GM15510 (cell line): ENCODE measurements around the gene MAJIN.

Source experiments
- POLR2A ChIP-seq: IDR thresholded peaks from 3 replicates; pipeline ENCODE4 v1.6.1; 2011; ENCODE audit warnings: borderline replicate concordance; ENCODE audit not compliant: insufficient read length; ENCODE audit errors: extremely low read depth

The MAJIN gene

DNA sequence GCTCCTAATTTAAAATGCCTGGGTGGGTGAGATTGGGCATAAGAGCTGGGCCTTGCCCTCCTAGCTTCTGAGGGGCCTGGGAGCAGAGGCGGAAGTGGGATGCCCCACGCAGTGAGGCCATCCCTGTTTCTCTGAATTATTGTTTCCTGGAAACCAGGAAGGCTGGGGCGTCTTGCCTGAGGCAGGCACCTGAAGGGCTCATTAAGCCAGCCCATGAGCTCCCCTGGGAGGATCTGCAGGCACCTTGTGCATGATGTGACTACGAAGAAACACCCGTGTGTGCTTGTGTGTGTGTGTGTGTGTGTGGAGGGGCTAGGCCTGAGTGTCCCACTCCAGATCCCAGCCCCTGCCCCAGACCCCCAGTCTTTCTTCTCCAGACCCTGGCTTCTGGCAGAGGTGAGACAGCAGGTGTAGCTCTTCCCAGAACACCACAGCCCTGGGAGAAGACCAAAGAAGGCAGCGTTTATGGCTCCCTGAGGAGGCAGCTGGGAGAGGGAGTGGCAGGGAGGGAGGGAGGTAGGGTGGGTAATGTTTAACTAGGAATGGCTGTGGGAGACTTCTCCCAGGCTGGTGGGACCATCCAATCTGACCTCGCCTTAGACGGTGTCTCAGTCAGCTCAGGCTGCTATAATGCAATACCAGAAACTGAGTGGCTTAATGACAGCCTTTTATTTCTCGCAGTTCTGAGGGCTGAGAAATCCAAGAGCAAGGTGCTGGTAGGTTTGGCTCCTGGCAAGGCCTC is 27.0 kb upstream of the MAJIN start:
- no peak for TF ChIP-seq POLR2A

DNA sequence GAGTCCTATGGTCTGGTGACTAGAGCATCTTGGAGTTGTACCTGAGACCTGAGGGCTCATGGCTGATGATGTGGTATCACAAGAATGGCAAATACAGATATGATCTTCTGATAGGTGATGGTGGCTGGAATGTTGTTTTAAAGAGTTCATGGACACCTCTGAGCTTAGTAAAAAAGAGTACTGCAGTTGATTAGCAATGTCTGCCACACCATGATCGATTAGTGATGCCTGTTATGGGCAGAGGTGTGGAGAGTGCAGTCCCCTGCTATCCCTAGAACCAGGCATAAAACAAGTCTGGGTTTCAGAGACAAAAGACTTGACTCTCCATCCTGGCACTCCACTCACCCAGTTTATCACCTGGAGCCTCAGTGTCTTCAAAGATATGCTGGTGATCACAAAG is 26.2 kb upstream of the MAJIN start:
- no peak for TF ChIP-seq POLR2A

GRCh38 chr11:64996710-64997380 is 24.9 kb upstream of the MAJIN start, which contains the start of gene BATF2:
TSS of gene BATF2 (minus strand) at chr11:64996971. CDS start at chr11:64996914, 57 bp downstream.
- TF ChIP-seq POLR2A, result no peak

GRCh38 chr11:64996327-64996709 is 24.4 kb upstream of the MAJIN start:
- no peak for TF ChIP-seq POLR2A

DNA sequence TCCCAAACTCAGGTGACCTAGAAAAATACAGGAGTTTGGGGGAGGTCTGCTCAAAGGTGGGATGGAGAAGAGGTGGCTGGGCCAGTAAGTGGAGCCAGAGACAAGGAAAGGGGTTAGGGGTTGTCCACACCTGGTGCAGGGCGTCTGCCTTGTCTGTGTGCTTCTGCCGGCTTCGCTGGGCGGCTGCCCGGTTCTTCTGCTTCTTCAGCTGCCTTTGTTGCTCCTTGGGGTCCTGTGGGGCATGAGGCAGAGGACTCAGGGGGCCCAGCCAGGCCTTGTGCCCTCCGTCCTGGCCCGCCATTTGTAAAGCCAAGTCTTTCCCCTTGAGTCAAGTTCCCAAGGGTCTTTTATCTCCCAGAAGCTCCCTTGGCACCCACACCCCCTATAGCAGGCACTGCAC is 22.4 kb upstream of the MAJIN start:
- TF ChIP-seq POLR2A, result no peak

DNA sequence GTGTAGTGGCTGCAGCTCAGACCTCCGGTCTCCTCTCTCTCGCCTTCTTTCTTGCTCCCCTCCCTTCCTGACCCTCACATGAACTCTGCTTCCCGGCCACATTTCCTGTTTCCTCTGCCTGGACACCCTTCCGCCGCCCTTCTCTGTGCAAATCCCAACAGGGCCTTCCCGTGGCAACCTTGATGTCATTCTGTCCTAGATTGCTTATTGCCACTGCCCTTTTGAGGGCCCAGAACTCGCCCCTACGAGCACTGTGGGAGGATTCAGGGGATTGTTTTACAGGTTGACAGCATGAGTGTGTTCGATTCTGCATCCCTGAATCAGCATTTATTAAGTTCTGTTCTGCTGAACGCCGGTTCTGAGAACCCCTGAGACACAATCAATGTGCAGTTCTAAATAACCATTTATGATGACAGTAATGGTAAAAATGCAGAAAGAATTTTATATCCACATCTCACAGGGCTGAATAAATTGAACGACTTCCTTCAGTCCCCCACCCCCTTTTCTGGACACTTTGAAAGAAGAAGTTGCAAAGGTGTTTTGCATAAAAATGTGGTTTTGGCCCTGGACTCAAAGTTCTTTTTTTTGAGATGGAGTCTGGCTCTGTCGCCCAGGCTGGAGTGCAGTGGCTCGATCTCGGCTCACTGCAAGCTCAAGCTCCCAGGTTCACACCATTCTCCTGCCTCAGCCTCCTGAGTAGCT is 18.5 kb upstream of the MAJIN start:
- no peak for TF ChIP-seq POLR2A

DNA sequence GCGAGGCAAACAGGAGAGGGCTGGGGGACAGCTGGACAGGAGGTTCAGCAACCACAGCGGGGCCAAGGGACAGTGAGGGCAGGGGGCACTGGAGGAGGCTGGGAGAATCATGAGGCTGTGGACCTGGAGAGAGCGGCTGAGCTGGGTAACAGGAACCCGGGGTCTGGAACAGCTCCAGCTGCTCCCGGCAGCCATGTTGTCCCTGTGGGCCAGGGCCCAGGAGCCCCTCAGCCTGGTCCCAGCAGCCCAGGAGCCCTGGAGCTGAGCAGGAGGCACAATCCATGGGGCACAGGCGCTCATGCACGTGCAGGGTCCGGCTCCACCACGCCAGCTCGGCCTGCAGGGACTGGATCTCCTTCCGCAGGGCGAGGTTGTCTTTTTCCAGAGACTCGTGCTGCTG is 17.5 kb upstream of the MAJIN start:
- TF ChIP-seq POLR2A, result no peak

DNA sequence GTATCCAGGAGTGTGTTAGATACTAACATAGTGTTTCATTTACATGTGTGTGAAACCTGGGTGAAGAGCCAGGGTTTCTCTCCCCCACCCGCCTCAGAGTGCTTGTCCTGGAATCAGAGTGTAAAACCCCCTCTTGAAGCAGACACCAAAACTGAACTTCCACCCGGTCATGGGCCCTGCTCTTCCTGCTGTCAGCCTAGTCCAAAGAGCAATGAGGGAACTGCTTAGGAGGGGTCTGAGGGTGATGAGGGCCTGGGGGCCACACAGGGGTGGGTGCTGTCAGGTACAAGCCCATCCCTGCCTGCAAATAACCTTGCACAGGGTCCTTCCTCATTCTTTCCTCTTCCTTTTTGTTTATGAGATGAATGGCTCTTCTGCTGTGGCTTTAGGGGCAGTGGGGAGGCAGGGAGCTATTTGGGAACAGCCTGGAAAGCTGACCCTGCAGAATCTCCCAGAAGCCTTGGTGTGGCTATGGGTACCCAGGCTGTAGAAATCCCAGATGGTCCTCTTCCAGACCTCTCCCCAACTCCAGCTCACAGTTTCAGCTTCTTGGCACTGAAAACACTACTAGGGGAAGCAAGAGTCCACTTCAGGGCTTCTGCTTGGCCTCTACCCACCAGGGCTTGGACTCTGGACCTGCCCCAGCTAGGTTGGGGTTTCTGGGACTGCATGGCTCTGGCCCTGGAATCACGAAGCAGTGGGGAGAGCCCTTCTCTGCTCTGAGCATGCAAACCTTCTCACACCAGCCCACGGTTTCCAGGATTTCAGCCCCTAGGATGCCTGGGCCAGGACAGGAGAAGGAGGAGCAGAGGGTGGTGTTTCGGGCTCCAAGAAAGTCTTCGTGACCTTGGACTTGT is 16.3 kb upstream of the MAJIN start:
- TF ChIP-seq POLR2A, result no peak

GRCh38 chr11:64976651-64977050 is 4.7 kb upstream of the MAJIN start:
- TF ChIP-seq POLR2A, result no peak

DNA sequence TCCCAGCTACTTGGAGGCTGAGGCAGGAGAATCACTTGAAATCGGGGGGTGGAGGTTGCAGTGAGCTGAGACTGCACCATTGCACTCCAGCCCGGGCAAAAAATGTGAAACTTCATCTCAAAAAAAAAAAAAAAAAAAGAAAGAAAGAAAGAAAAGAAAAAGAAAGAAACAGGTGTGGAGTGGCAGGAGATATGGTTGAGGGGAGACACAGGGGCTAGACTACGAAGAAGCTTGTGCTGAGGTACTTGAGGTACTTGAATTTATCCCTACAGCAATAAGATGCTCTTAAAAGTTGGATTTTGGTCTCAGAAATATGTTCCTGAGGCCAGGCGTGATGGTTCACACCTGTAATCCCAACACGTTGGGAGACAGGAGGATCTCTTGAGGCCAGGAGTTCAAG is 2.2 kb upstream of the MAJIN start:
- no peak for TF ChIP-seq POLR2A

GRCh38 chr11:64970731-64971151 is 1.2 kb downstream of the MAJIN start:
- TF ChIP-seq POLR2A, result no peak

GRCh38 chr11:64969209-64969608 is 2.7 kb downstream of the MAJIN start:
- no peak for TF ChIP-seq POLR2A

GRCh38 chr11:64967375-64967774 is 4.5 kb downstream of the MAJIN start:
- no peak for TF ChIP-seq POLR2A

DNA sequence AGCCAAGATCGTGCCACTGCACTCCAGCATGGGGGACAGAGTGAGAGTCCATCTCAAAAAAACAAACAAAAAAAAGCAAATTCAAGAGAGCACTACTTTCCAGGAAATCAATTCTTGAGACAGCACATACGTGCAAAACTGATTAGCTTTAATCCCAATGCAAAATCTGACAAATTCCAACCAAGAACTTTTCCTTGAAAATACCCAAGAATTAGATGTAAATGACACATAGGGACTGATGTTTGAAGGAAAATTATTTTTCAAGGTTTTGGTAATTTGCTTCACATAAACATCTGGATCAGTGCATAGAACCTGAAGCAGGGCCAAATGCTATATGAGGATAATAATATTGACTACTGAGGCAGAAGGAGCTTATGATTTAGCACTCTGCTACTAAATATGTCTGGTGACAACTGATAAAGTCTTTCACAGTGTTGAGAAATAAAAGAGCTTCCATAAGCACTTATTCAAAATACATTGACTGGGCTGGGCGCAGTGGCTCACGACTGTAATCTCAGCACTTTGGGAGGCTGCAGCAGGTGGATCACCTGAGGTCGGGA is 8.8 kb downstream of the MAJIN start:
- TF ChIP-seq POLR2A, result no peak
